PFSK-1 (cell line): Measurements from ENCODE around the gene NHERF2.

Source experiments
- FOXP2 ChIP-seq: optimal IDR thresholded peaks from 2 replicates; pipeline ENCODE3; 2011; ENCODE audit warnings: borderline replicate concordance, control low read depth, inconsistent platforms; ENCODE audit not compliant: insufficient read depth; ENCODE audit errors: extremely low read length, extremely low read depth
- POLR2AphosphoS5 ChIP-seq: IDR thresholded peaks from 2 replicates; pipeline ENCODE4 v1.6.1; 2012; ENCODE audit warnings: low read depth, mild to moderate bottlenecking, control low read depth, low read length, moderate library complexity
- SIN3A ChIP-seq: IDR thresholded peaks from 2 replicates; pipeline ENCODE4 v1.6.1; 2012; ENCODE audit warnings: mild to moderate bottlenecking, low read length, moderate library complexity, borderline replicate concordance; ENCODE audit not compliant: insufficient read depth
- TAF1 ChIP-seq: IDR thresholded peaks from 2 replicates; pipeline ENCODE4 v1.6.1; 2012; ENCODE audit warnings: low read length, control low read depth, borderline replicate concordance; ENCODE audit not compliant: insufficient read depth
- TF ChIP-seq, protein P1 (sequence below), 2 experiments: IDR thresholded peaks; 2 replicates each; pipeline versions ENCODE4 v1.6.1 to v1.8.0; 2011 to 2012; ENCODE audit warnings: low read depth in 2 of 2, low read length in 2 of 2, control low read depth in 1 of 2, inconsistent platforms in 1 of 2, mild to moderate bottlenecking in 1 of 2, moderate library complexity in 1 of 2; ENCODE audit not compliant: insufficient read depth in 1 of 2

DNA sequence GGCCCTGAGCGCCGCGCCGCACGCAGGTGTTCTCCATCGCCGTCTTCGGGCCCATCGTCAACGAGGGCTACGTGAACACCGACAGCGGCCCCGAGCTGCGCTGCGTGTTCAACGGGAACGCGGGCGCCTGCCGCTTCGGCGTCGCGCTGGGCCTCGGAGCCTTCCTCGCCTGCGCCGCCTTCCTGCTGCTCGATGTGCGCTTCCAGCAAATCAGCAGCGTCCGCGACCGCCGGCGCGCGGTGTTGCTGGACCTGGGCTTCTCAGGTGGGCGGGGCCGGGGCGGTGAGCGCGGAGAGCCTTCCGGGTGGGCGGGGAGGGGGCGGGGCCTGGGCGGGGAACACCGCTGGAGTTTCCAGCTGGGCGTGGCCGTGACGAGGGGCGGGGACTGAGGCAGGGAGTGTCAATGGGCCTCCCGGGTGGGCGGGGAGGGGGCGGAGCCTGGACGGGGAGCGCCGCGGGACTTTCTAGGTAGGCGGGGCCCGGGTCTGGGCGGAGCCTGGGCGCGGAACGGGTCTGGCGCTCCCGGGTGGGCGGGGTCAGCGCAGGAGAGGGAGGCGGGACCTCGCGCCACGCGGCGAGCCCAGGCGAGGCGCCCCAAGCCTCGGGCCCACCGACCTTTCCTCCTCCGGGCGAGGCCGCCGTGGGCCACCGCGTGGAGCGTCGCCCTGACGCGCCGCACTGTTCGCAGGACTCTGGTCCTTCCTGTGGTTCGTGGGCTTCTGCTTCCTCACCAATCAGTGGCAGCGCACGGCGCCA lies 34.6 kb upstream of the NHERF2 start:
- TF ChIP-seq, protein P1, sequence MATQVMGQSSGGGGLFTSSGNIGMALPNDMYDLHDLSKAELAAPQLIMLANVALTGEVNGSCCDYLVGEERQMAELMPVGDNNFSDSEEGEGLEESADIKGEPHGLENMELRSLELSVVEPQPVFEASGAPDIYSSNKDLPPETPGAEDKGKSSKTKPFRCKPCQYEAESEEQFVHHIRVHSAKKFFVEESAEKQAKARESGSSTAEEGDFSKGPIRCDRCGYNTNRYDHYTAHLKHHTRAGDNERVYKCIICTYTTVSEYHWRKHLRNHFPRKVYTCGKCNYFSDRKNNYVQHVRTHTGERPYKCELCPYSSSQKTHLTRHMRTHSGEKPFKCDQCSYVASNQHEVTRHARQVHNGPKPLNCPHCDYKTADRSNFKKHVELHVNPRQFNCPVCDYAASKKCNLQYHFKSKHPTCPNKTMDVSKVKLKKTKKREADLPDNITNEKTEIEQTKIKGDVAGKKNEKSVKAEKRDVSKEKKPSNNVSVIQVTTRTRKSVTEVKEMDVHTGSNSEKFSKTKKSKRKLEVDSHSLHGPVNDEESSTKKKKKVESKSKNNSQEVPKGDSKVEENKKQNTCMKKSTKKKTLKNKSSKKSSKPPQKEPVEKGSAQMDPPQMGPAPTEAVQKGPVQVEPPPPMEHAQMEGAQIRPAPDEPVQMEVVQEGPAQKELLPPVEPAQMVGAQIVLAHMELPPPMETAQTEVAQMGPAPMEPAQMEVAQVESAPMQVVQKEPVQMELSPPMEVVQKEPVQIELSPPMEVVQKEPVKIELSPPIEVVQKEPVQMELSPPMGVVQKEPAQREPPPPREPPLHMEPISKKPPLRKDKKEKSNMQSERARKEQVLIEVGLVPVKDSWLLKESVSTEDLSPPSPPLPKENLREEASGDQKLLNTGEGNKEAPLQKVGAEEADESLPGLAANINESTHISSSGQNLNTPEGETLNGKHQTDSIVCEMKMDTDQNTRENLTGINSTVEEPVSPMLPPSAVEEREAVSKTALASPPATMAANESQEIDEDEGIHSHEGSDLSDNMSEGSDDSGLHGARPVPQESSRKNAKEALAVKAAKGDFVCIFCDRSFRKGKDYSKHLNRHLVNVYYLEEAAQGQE (IDR thresholded peaks at IDR 0.05; ENCODE audit: insufficient read depth in 1 of 2, low read depth in 2 of 2, low read length in 2 of 2) = no peak
- TF ChIP-seq POLR2AphosphoS5 (no peak), TAF1 (no peak), SIN3A (no peak), FOXP2 (no peak)
